HepG2 (cell line): ENCODE measurements around the gene SNAPC4. TPM values are rescaled to one million over a fixed set of nuclear protein-coding genes. Genes with fewer than 3 reads are reported as not detected.

Experiments used
- ATAC-seq: fragments of 200-7000 bp; cut with Tn5 transposase; 3 replicates; pipeline ENCODE4 v1.9.1; 2020; ENCODE audit warnings: mild to moderate bottlenecking, moderate library complexity
- BruUV-seq: library from RNA; stranded (reverse); fragments of 400-500 nt; replicated peaks from 2 replicates; lab custom pipeline; 2021; lab: Mats Ljungman, UMichigan
- CTCF ChIA-PET: fragments of 300-600 bp; formaldehyde crosslinking; extraction: SDS; loops from one replicate; lab custom pipeline; 2021; ENCODE audit warnings: low total read pairs, inconsistent platforms, low intra/inter-chr PET ratio; lab: Yijun Ruan, JAX
- POLR2A ChIA-PET: fragments of 350-600 bp; sonication (Branson Sonifier 250); formaldehyde crosslinking; loops from one replicate; lab custom pipeline; 2020; ENCODE audit warnings: antibody characterized with exemption, inconsistent platforms; lab: Yijun Ruan, JAX
- DNase-seq: peaks from one replicate; pipeline ENCODE4 v3.0.0-alpha.2; 2015; ENCODE audit warnings: low spot score
- FAIRE-seq: peaks from 3 replicates; lab custom pipeline; 2011; peaks lifted over from hg19 to GRCh38; lab: Jason Lieb, UNC
- H2AFZ ChIP-seq: one replicate; pipeline ENCODE4 v1.6.1; 2011; ENCODE audit warnings: low read length, inconsistent platforms
- H3K27ac ChIP-seq: fragments of 300-600 bp; 3 replicates; pipeline ENCODE4 v1.8.0; 2011; ENCODE audit warnings: mixed run types, mild to moderate bottlenecking, mixed read lengths, low read length, inconsistent platforms; ENCODE audit not compliant: insufficient read depth; ENCODE audit errors: extremely low read length
- H3K27me3 ChIP-seq, 2 experiments: fragments of 200-600 bp in 1 of 2; 2 replicates in 1 of 2; 3 replicates in 1 of 2; pipeline versions ENCODE4 v1.6.0 to v1.8.0; 2011; ENCODE audit warnings: low read length in 2 of 2, mild to moderate bottlenecking in 2 of 2, moderate library complexity in 2 of 2, inconsistent platforms in 1 of 2; ENCODE audit not compliant: insufficient read depth in 2 of 2, control insufficient read depth in 1 of 2
- H3K36me3 ChIP-seq, 2 experiments: fragments of 200-600 bp in 1 of 2; replicated peaks in 1 of 2; 2 replicates in 1 of 2; 3 replicates in 1 of 2; pipeline versions ENCODE4 v1.5.1 to v1.8.0; 2011; ENCODE audit warnings: low read length in 2 of 2, inconsistent platforms in 1 of 2; ENCODE audit not compliant: insufficient read depth in 2 of 2, control insufficient read depth in 1 of 2
- H3K4me1 ChIP-seq: 2 replicates; pipeline ENCODE4 v1.5.1; 2012; ENCODE audit warnings: low read length, inconsistent platforms; ENCODE audit not compliant: insufficient read depth
- H3K4me2 ChIP-seq: 2 replicates; pipeline ENCODE4 v1.6.0; 2011; ENCODE audit warnings: low read depth, low read length, inconsistent platforms
- H3K4me3 ChIP-seq, 3 experiments: fragments of 200-600 bp in 1 of 3; sonication (generic), shearing (Covaris generic) in 1 of 3; replicated peaks in 1 of 3; 2 replicates each; pipeline ENCODE4 v1.5.1; 2011 to 2016; ENCODE audit warnings: low read length in 3 of 3, inconsistent platforms in 2 of 3, low read depth in 2 of 3, mild to moderate bottlenecking in 2 of 3, control low read depth in 1 of 3, mixed read lengths in 1 of 3; ENCODE audit not compliant: insufficient read depth in 1 of 3
- H3K79me2 ChIP-seq: one replicate; pipeline ENCODE4 v1.6.1; 2011; ENCODE audit warnings: low read length, inconsistent platforms; ENCODE audit not compliant: insufficient read depth
- H3K9ac ChIP-seq: 2 replicates; pipeline ENCODE4 v1.6.0; 2011; ENCODE audit warnings: mild to moderate bottlenecking, low read depth, low read length, inconsistent platforms; ENCODE audit not compliant: insufficient read depth
- H3K9me3 ChIP-seq: 2 replicates; pipeline ENCODE4 v1.5.1; 2012; ENCODE audit warnings: mild to moderate bottlenecking, low read length
- H4K20me1 ChIP-seq: 2 replicates; pipeline ENCODE4 v1.6.0; 2011; ENCODE audit warnings: inconsistent platforms, mild to moderate bottlenecking, low read length, moderate library complexity; ENCODE audit not compliant: insufficient read depth
- ATM ChIP-seq: fragments of 450-650 bp; IDR thresholded peaks from 2 replicates; pipeline ENCODE4 v1.7.1; 2017; ENCODE audit warnings: mild to moderate bottlenecking, borderline replicate concordance
- BCL6 ChIP-seq: IDR thresholded peaks from 2 replicates; pipeline ENCODE4 v1.6.1; 2016; ENCODE audit warnings: missing genetic modification reagents, missing compliant biosample characterization
- CCAR2 ChIP-seq: fragments of 200-400 bp; formaldehyde crosslinking; optimal IDR thresholded peaks from 2 replicates; pipeline ENCODE3; 2018; ENCODE audit warnings: low read depth, mild to moderate bottlenecking, low read length, moderate library complexity
- CHD2 ChIP-seq: IDR thresholded peaks from 2 replicates; pipeline ENCODE4 v1.6.1; 2011; ENCODE audit warnings: low read depth, low read length, improper control_type of control experiment
- KDM4B ChIP-seq: sonication (generic); formaldehyde crosslinking; IDR thresholded peaks from 2 replicates; pipeline ENCODE4 v1.4.0; 2020; ENCODE audit warnings: missing genetic modification reagents
- KLF9 ChIP-seq: IDR thresholded peaks from 2 replicates; pipeline ENCODE4 v1.6.1; 2016; ENCODE audit warnings: low read depth
- MZF1 ChIP-seq: sonication (generic); formaldehyde crosslinking; IDR thresholded peaks from 2 replicates; pipeline ENCODE4 v1.8.1; 2023; ENCODE audit warnings: mild to moderate bottlenecking, missing genetic modification reagents, borderline replicate concordance
- RNF219 ChIP-seq: sonication (generic); formaldehyde crosslinking; IDR thresholded peaks from 2 replicates; pipeline ENCODE4 v1.5.0; 2020; ENCODE audit warnings: mild to moderate bottlenecking, missing genetic modification reagents
- THAP8 ChIP-seq: sonication (generic); formaldehyde crosslinking; IDR thresholded peaks from 2 replicates; pipeline ENCODE4 v1.5.1; 2020; ENCODE audit warnings: missing genetic modification reagents, mild to moderate bottlenecking, borderline replicate concordance
- TRIM24 ChIP-seq: sonication (generic); formaldehyde crosslinking; IDR thresholded peaks from 2 replicates; pipeline ENCODE4 v1.8.0; 2022; ENCODE audit warnings: mild to moderate bottlenecking, missing genetic modification reagents
- ZBTB21 ChIP-seq: sonication (generic); formaldehyde crosslinking; IDR thresholded peaks from 2 replicates; pipeline ENCODE4 v1.4.0; 2020; ENCODE audit warnings: missing genetic modification reagents
- ZC3H4 ChIP-seq: sonication (generic); formaldehyde crosslinking; IDR thresholded peaks from 2 replicates; pipeline ENCODE4 v1.4.0; 2020; ENCODE audit warnings: missing genetic modification reagents, borderline replicate concordance
- ZNF24 ChIP-seq: fragments of 450-650 bp; IDR thresholded peaks from 2 replicates; pipeline ENCODE4 v1.6.1; 2017; ENCODE audit warnings: antibody characterized with exemption, mild to moderate bottlenecking
- ZNF317 ChIP-seq: sonication (generic); formaldehyde crosslinking; IDR thresholded peaks from 2 replicates; pipeline ENCODE4 v1.5.0; 2020; ENCODE audit warnings: mild to moderate bottlenecking, missing genetic modification reagents
- ZNF574 ChIP-seq: sonication (generic); formaldehyde crosslinking; IDR thresholded peaks from 2 replicates; pipeline ENCODE4 v1.4.0; 2020; ENCODE audit warnings: missing genetic modification reagents
- ZNF629 ChIP-seq: sonication (generic); formaldehyde crosslinking; conservative IDR thresholded peaks from 2 replicates; pipeline ENCODE4 v1.5.0; 2020; ENCODE audit warnings: missing genetic modification reagents
- ZNF775 ChIP-seq: sonication (generic); formaldehyde crosslinking; IDR thresholded peaks from 2 replicates; pipeline ENCODE4 v1.4.0; 2020; ENCODE audit warnings: missing genetic modification reagents, mild to moderate bottlenecking, moderate library complexity, borderline replicate concordance
- WGBS: methylation state at CpG from one replicate; pipeline ENCODE4 v1.1.6; 2017; ENCODE audit warnings: low lambda C conversion rate; 5-methylcytosine and 5-hydroxymethylcytosine counted together
- in situ Hi-C: cut with HindIII; loops from 2 replicates; pipeline ENCODE4 v1.10.0; 2017; ENCODE audit warnings: low pct_unique_long_range_greater_than_20kb; ENCODE audit not compliant: extremely low pct_ligation_motif_present
- intact Hi-C: fragments of 100-400 bp; cut with micrococcal nuclease; formaldehyde crosslinking; loops from one replicate; pipeline ENCODE4 v1.10.0; 2022; ENCODE audit not compliant: unreplicated experiment
- polyA plus RNA-seq, 8 experiments: library from polyadenylated mRNA; depleted of rRNA in 3 of 8; stranded (reverse) in 7 of 8; unstranded in 1 of 8; fragments of >200 nt; fragmentation: Illumina TruSeq in 4 of 8; extraction: Trizol in 4 of 8; gene quantifications; 2 replicates each; pipeline versions ENCODE4 v1.2.1 to v1.2.3, GENCODE V29; 2011 to 2016; ENCODE audit warnings: low read depth in 4 of 8, missing spikeins in 1 of 8, mixed read lengths in 1 of 8; ENCODE audit not compliant: insufficient read depth in 1 of 8
- total RNA-seq, 5 experiments: library from RNA; depleted of rRNA; stranded (reverse); fragments of >200 nt; fragmentation: Illumina TruSeq; extraction: Trizol; gene quantifications; 2 replicates each; pipeline ENCODE4 v1.2.3, GENCODE V29; 2016; ENCODE audit warnings: low read depth in 1 of 5
- TF ChIP-seq, protein P1 (sequence below): sonication (generic); formaldehyde crosslinking; IDR thresholded peaks from 2 replicates; pipeline ENCODE4 v1.5.0; 2020; ENCODE audit warnings: missing genetic modification reagents, mild to moderate bottlenecking, borderline replicate concordance

SNAPC4 gene
- total and polyA plus RNA-seq, 2 of the 13 experiments (the other 11 are each of a cell fraction or from before 2014, with no cell fraction given), result 2.0 to 6.0 TPM

DNA sequence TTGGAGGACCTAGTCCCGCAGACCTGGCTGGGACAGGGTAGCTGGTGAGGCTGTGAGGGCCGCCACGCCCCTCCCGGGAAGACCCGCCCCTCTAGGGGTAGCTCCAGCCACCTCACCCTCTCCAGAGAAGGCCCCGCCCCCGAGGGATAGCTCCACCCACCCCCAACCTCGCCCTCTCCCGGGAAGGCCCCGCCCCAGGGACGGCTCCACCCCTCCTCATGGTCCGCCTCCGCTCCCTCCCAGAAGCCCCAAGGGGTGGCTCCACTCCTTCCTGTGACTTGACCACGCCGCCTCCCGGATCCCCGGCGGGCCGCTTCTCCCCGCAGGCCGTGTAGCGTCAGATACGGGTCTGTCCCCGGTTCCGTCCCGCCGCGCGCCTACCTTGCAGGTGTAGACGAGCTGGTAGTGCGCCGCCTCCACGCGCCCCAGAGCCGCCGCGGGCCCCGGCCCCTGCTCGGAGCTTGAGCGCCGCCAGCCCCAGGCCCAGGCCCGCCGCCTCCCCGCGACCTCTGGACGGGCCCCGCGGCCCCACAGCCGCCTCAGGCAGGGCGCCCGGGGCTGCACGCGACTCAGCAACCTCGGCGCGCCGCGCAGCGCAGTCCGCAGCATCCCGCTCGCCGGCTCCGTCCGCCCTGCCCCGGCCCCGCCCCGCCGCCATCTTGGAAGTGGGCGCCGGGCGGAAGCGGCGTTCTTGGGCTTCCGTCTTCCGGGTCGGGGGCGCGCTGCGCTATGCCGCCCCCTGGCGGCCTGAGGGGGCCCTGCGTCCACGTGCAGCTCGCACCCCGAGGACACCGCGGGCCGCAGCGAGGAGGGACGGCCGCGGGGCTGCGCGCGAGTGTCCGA, 36.6 kb downstream of the SNAPC4 start, which contains the start of gene DNLZ:
TSS of gene DNLZ (minus strand) at position 639 of the 843 bp plus-strand sequence. CDS start at position 609, 30 bp downstream.
- WGBS, result 0% methylated on average over 3 of the region's 97 CpGs
- H3K9ac ChIP-seq, result peak within 1 kb of the TSS; percentile 81
- no peak for FAIRE-seq
- TF ChIP-seq MZF1 (CRISPR knock-in tag) (no peak), ZNF317 (CRISPR knock-in tag) (no peak), BCL6 (CRISPR knock-in tag) (peak; percentile 28; the same call in 1 of the 2 replicates), TRIM24 (CRISPR knock-in tag) (no peak), THAP8 (CRISPR knock-in tag) (no peak), KLF9 (no peak), RNF219 (CRISPR knock-in tag) (no peak), ZNF24 (no peak), CCAR2 (no peak), KDM4B (CRISPR knock-in tag) (no peak), ATM (no peak), ZNF574 (CRISPR knock-in tag) (peak; percentile 98), CHD2 (no peak), ZNF629 (CRISPR knock-in tag) (no peak), ZBTB21 (CRISPR knock-in tag) (no peak), ZNF775 (CRISPR knock-in tag) (peak; percentile 67; the same call in 1 of the 2 replicates), ZC3H4 (no peak; the same call in 1 of the 2 replicates)
- TF ChIP-seq, protein P1, sequence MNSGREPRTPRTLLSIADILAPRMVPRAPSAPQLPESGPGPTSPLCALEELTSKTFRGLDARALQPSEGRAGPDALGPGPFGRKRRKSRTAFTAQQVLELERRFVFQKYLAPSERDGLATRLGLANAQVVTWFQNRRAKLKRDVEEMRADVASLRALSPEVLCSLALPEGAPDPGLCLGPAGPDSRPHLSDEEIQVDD (CRISPR knock-in tag), result peak; percentile 81; the same call in 1 of the 2 replicates

More for the DNA sequence above, 36.6 kb downstream of the SNAPC4 start, which contains the start of gene DNLZ:
- intact Hi-C loops, result loop anchor here (2.0 kb wide), 1 partner anchor 19 kb away; no protein-coding TSS in a partner anchor
- ChIA-PET CTCF (interaction anchor here (0.8 to 2.1 kb wide), 4 partner anchors 10 to 51 kb away, joined by 4 to 13 read pairs (median 7); partner anchors contain the start of gene CARD9), POLR2A (interaction anchor here (0.6 to 2.8 kb wide), 19 partner anchors 9 to 1096 kb away, joined by 3 to 73 read pairs (median 4); partner anchors contain the start of genes CARD9, ENTR1, NSMF and PMPCA)
- peak; percentile 86 for DNase-seq
- peaks cover 25% of the 10 kb centered on the region for H3K4me1 ChIP-seq
- in situ Hi-C loops, result no loop called here
- no peaks in the 10 kb centered on the region for H3K36me3 ChIP-seq
- H3K27ac ChIP-seq, result peak within 1 kb of the TSS; percentile 72
- no peaks in the 10 kb centered on the region for H3K79me2 ChIP-seq
- H2AFZ ChIP-seq, result no peak within 1 kb of the TSS
- H3K4me2 ChIP-seq, result peak within 1 kb of the TSS; percentile 67
- H4K20me1 ChIP-seq, result no peaks in the 10 kb centered on the region
- no peaks in the 10 kb centered on the region for H3K9me3 ChIP-seq
- H3K27me3 ChIP-seq, result no peaks in the 10 kb centered on the region
- peak within 1 kb of the TSS; percentile 86 to 91 (median 89) for H3K4me3 ChIP-seq
- BruUV-seq, result TSS peak; percentile 66
- peak; percentile 80 for ATAC-seq
